D341Med (cell line): ENCODE data around the gene SLC16A13.
"Not testable (repeated sequence)": the region's sequence is repeated elsewhere in the genome, so short reads cannot be mapped to it uniquely, and the experiment has no call there.

Source experiments
- DNase-seq: peaks from one replicate; pipeline ENCODE4 v3.0.0; 2012; ENCODE audit warnings: low spot score

Gene SLC16A13

GRCh38 chr17:7064261-7064660 is 28.4 kb downstream of the SLC16A13 start:
- DNase-seq: no peak

- no peak for DNase-seq
Observed at GRCh38 chr17:7067198-7067597, 31.4 kb downstream of the SLC16A13 start.

GRCh38 chr17:7068268-7068667 is 32.5 kb downstream of the SLC16A13 start:
- DNase-seq: no peak

GRCh38 chr17:7070712-7071111 is 34.9 kb downstream of the SLC16A13 start:
- no peak for DNase-seq

- DNase-seq: no peak
Observed at GRCh38 chr17:7072406-7072805, 36.6 kb downstream of the SLC16A13 start.

- DNase-seq: no peak
Observed at GRCh38 chr17:7074931-7075330, 39.1 kb downstream of the SLC16A13 start.

GRCh38 chr17:7077911-7078546 is 42.2 kb downstream of the SLC16A13 start:
- DNase-seq: no peak

- no peak for DNase-seq
Observed at GRCh38 chr17:7078711-7079110, 42.9 kb downstream of the SLC16A13 start.

- no peak for DNase-seq
Observed at GRCh38 chr17:7079581-7080455, 44.0 kb downstream of the SLC16A13 start, which contains the start of gene CLEC10A. Gene CLEC10A (minus strand): TSS chr17:7080251. CDS start chr17:7078812, 1,439 bp downstream.

GRCh38 chr17:7080456-7081041 is 44.7 kb downstream of the SLC16A13 start:
- DNase-seq: no peak

- DNase-seq: no peak
Observed at GRCh38 chr17:7081341-7082062, 45.7 kb downstream of the SLC16A13 start.

- DNase-seq: no peak
Observed at GRCh38 chr17:7083592-7083991, 47.8 kb downstream of the SLC16A13 start.

GRCh38 chr17:7084088-7084487 is 48.3 kb downstream of the SLC16A13 start:
- no peak for DNase-seq

- DNase-seq: not testable (repeated sequence)
Observed at GRCh38 chr17:7088442-7088841, 52.6 kb downstream of the SLC16A13 start.

- DNase-seq: not testable (repeated sequence)
Observed at GRCh38 chr17:7089570-7089969, 53.8 kb downstream of the SLC16A13 start.
